Myocyte (in vitro differentiated cells): ENCODE results near the gene HTATSF1. TPM values are rescaled to one million over a fixed set of nuclear protein-coding genes. Genes with fewer than 3 reads are reported as not detected.

Experiments used
- microRNA counts: library from miRNA; unstranded; fragments of <30 nt; microRNA quantifications from one replicate; lab custom pipeline; 2016
- microRNA-seq: library from miRNA; unstranded; fragments of <30 nt; microRNA quantifications from one replicate; pipeline ENCODE4, GENCODE V29; 2016
- total RNA-seq: library from RNA; depleted of rRNA; stranded (reverse); fragments of >200 nt; gene quantifications from 2 replicates; pipeline ENCODE4 v1.2.3, GENCODE V29; 2014

HTATSF1 gene
- total RNA-seq, 1 donor from 2014 or later = 101 TPM

MicroRNAs encoded within 50 kb of the gene (microRNA counts, 767-probe panel; counts per million panel counts)
- microRNA hsa-miR-934 (lab: Ali Mortazavi, UCI) = not detected

Small RNA genes within 50 kb of the gene (microRNA-seq; reads per million reads assigned to microRNA genes)
- not detected for gene MIR934

Other genes starting within 250 kb of the HTATSF1 start
- gene MAP7D3, start 246.2 kb upstream of the HTATSF1 start, total RNA-seq = 11.0 and 14.3 TPM in 2 replicates
- gene ADGRG4, start 196.6 kb upstream of the HTATSF1 start, total RNA-seq = not detected in 2 replicates
- gene BRS3, start 9.6 kb upstream of the HTATSF1 start, total RNA-seq = not detected in 2 replicates
- gene VGLL1, start 34.6 kb downstream of the HTATSF1 start, total RNA-seq = not detected in 2 replicates
- gene CD40LG, start 150.6 kb downstream of the HTATSF1 start, total RNA-seq = not detected in 2 replicates